Measurements from ENCODE around the gene MPND. TPM values are rescaled to one million over a fixed set of nuclear protein-coding genes. Genes with fewer than 3 reads are reported as not detected.

MPND gene
- total RNA-seq, 1 experiment from 2014 or later: 24.3 TPM

GRCh38 chr19:4367336-4367723, 24.0 kb downstream of the MPND start:
- no peak overlapping the region for H3K4me2 ChIP-seq (ENCODE audit: low read length)
- ATAC-seq: no peak
- H4K20me1 ChIP-seq (ENCODE audit: insufficient read depth): no peaks in the 10 kb centered on the region
- H2AFZ ChIP-seq (ENCODE audit: low read depth, low read length, poor library complexity, severe bottlenecking): no peak overlapping the region
- BruUV-seq (replicated peaks): no TSS peak
- CTCF ChIA-PET: no interaction called here
- H3K9me3 ChIP-seq (ENCODE audit: control insufficient read depth in 1 of 2, insufficient read depth in 1 of 2, low read depth in 1 of 2, low read length in 2 of 2): no peaks in the 10 kb centered on the region
- peaks cover 0 to 25% of the 10 kb centered on the region in 2 experiments; a peak in 2 of 4 replicates for H3K4me1 ChIP-seq (ENCODE audit: control insufficient read depth in 1 of 2, insufficient read depth in 2 of 2, low read length in 2 of 2)
- intact Hi-C loops (cut with micrococcal nuclease): no loop called here
- POLR2A ChIA-PET: no interaction called here
- H3K79me2 ChIP-seq (ENCODE audit: insufficient read depth, low read length): peaks cover 50% of the 10 kb centered on the region
- RAD21 ChIA-PET (ENCODE audit: low non-redundant PET in 1 of 2, low total read pairs in 2 of 2, uncharacterized antibody in 2 of 2, unreplicated experiment in 2 of 2): no interaction called here
- H3K27me3 ChIP-seq (ENCODE audit: insufficient read depth, low read length): no peaks in the 10 kb centered on the region
- no peak overlapping the region; the same call in 1 of the 2 replicates for H3K27ac ChIP-seq (ENCODE audit: low read depth, low read length)
- H3K36me3 ChIP-seq (ENCODE audit: control insufficient read depth in 1 of 2, insufficient read depth in 2 of 2, low read length in 2 of 2): peaks cover under 1 to 3% of the 10 kb centered on the region in 2 experiments; a peak in 1 of 4 replicates
- no peak for TF ChIP-seq JUND (IDR thresholded peaks at IDR 0.05)
- no peak for TF ChIP-seq EZH2 (IDR thresholded peaks at IDR 0.05)
- TF ChIP-seq ZBTB33 (IDR thresholded peaks at IDR 0.05; ENCODE audit: extremely low read depth, insufficient replicate concordance, low read length): no peak
- no peak for TF ChIP-seq YY1 (IDR thresholded peaks at IDR 0.05; ENCODE audit: extremely low read depth, insufficient replicate concordance, low read depth, low read length)
- TF ChIP-seq, protein P1, sequence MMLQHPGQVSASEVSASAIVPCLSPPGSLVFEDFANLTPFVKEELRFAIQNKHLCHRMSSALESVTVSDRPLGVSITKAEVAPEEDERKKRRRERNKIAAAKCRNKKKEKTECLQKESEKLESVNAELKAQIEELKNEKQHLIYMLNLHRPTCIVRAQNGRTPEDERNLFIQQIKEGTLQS (IDR thresholded peaks at IDR 0.05): no peak
- TF ChIP-seq FOSL1 (IDR thresholded peaks at IDR 0.05; ENCODE audit: low read depth): no peak
- no peak for TF ChIP-seq SP1 (IDR thresholded peaks at IDR 0.05; ENCODE audit: low read depth)
- TF ChIP-seq RAD21 (IDR thresholded peaks at IDR 0.05; ENCODE audit: low read depth): no peak
- TF ChIP-seq POLR2AphosphoS5 (IDR thresholded peaks at IDR 0.05; ENCODE audit: low read depth, low read length): no peak
- no peak for TF ChIP-seq EGR1 (IDR thresholded peaks at IDR 0.05; ENCODE audit: low read depth)
- no peak for TF ChIP-seq CTCF (IDR thresholded peaks at IDR 0.05 in 2 of 3, conservative IDR thresholded peaks at IDR 0.05 in 1 of 3; ENCODE audit: borderline replicate concordance in 1 of 3, insufficient read depth in 1 of 3, low read depth in 2 of 3, low read length in 2 of 3)
- no peak for TF ChIP-seq ZNF274 (IDR thresholded peaks at IDR 0.05; ENCODE audit: low read depth, low read length)
- TF ChIP-seq CBX3 (IDR thresholded peaks at IDR 0.05; ENCODE audit: low read depth): no peak
- no peak for TF ChIP-seq MAX (IDR thresholded peaks at IDR 0.05)
- TF ChIP-seq, protein P2, sequence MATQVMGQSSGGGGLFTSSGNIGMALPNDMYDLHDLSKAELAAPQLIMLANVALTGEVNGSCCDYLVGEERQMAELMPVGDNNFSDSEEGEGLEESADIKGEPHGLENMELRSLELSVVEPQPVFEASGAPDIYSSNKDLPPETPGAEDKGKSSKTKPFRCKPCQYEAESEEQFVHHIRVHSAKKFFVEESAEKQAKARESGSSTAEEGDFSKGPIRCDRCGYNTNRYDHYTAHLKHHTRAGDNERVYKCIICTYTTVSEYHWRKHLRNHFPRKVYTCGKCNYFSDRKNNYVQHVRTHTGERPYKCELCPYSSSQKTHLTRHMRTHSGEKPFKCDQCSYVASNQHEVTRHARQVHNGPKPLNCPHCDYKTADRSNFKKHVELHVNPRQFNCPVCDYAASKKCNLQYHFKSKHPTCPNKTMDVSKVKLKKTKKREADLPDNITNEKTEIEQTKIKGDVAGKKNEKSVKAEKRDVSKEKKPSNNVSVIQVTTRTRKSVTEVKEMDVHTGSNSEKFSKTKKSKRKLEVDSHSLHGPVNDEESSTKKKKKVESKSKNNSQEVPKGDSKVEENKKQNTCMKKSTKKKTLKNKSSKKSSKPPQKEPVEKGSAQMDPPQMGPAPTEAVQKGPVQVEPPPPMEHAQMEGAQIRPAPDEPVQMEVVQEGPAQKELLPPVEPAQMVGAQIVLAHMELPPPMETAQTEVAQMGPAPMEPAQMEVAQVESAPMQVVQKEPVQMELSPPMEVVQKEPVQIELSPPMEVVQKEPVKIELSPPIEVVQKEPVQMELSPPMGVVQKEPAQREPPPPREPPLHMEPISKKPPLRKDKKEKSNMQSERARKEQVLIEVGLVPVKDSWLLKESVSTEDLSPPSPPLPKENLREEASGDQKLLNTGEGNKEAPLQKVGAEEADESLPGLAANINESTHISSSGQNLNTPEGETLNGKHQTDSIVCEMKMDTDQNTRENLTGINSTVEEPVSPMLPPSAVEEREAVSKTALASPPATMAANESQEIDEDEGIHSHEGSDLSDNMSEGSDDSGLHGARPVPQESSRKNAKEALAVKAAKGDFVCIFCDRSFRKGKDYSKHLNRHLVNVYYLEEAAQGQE (IDR thresholded peaks at IDR 0.05; ENCODE audit: low read depth): no peak
- TF ChIP-seq CEBPB (IDR thresholded peaks at IDR 0.05; ENCODE audit: low read depth): no peak
- H3K9me2 ChIP-seq (ENCODE audit: insufficient read depth): no peaks in the 10 kb centered on the region
- H3K9ac ChIP-seq (ENCODE audit: low read length): no peak overlapping the region
- no peak for DNase-seq (ENCODE audit: low read depth, low spot score)
- H3K4me3 ChIP-seq (replicated peaks in 1 of 2; ENCODE audit: low read depth in 1 of 2, low read length in 2 of 2): no peak overlapping the region
